ENCODE results near the gene SENP7. TPM values are rescaled to one million over a fixed set of nuclear protein-coding genes. Genes with fewer than 3 reads are reported as not detected.

SENP7 gene
- total and polyA plus RNA-seq, 11 donors, result 5.3 to 12.0 (median 8.2) TPM

GRCh38 chr3:101391413-101391950, 121.5 kb downstream of the SENP7 start:
- peaks cover 0 to 22% (median 0%) of the 10 kb centered on the region in 9 donors for H3K36me3 ChIP-seq
- TF ChIP-seq CTCF (IDR thresholded peaks at IDR 0.05), result no peak
- no peak overlapping the region for H3K27ac ChIP-seq
- DNase-seq (no peak), ATAC-seq (no peak)
- no peaks in the 10 kb centered on the region for H3K27me3 ChIP-seq
- WGBS, 4 donors, result 83 to 97% (median 86%) methylated on average over 1 of the region's 1 CpG
- H3K4me1 ChIP-seq, result peaks cover 0 to 12% (median 4%) of the 10 kb centered on the region in 12 donors
- H3K9me3 ChIP-seq, result peaks cover 0 to 75% (median 21%) of the 10 kb centered on the region in 12 donors
- no peak overlapping the region for H3K4me3 ChIP-seq
- intact Hi-C loops (cut with DNase I), result no loop called here

- intact Hi-C loops (cut with DNase I), result loop anchor here in 3 of 10 donors (10.0 kb wide), 4 partner anchors 154 to 644 kb away; no protein-coding TSS in a partner anchor
- H3K27me3 ChIP-seq, result no peaks in the 10 kb centered on the region
- TF ChIP-seq CTCF (IDR thresholded peaks at IDR 0.05), result no peak
- TF ChIP-seq POLR2A (IDR thresholded peaks at IDR 0.05), result no peak
- H3K36me3 ChIP-seq, result peaks cover 0 to 21% (median 0%) of the 10 kb centered on the region in 9 donors
- H3K9me3 ChIP-seq, result peaks cover 0 to 58% (median 21%) of the 10 kb centered on the region in 12 donors
- no peak overlapping the region for H3K27ac ChIP-seq
- DNase-seq, result no peak
- H3K4me1 ChIP-seq, result peaks cover 0 to 27% (median 12%) of the 10 kb centered on the region in 12 donors
- H3K4me3 ChIP-seq, result no peak overlapping the region
- no peak for ATAC-seq
Observed at GRCh38 chr3:101388706-101389105, 124.3 kb downstream of the SENP7 start.

DNA sequence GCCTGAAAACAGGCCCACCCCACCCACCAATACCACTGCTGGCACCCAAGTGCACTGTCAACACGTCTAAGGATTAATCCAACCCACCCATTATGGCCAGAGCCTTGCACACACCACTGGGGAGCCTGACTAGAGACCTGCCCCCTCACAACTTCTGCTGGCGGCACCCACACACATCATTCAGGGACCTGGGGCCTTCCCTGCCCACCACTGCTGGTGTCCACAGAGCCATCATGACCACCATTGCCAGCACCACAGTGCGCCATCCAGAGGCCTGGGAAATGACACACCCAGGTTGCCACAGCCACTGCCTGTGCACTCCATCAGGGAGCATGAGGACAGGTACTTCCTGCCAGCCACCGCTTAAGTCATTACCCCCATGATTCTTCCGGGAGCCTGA, 125.7 kb downstream of the SENP7 start:
- TF ChIP-seq POLR2A (IDR thresholded peaks at IDR 0.05) (no peak), CTCF (IDR thresholded peaks at IDR 0.05) (no peak)
- peaks cover 0 to 44% (median 15%) of the 10 kb centered on the region in 12 donors for H3K9me3 ChIP-seq
- ATAC-seq (no peak), DNase-seq (no peak)
- WGBS, 4 donors, result 91 to 96% (median 94%) methylated on average over 4 to 5 of the region's 5 CpGs
- no peak overlapping the region for H3K4me3 ChIP-seq
- intact Hi-C loops (cut with DNase I), result loop anchor here in 3 of 10 donors (10.0 kb wide), 4 partner anchors 153 to 643 kb away; no protein-coding TSS in a partner anchor
- H3K27me3 ChIP-seq, result no peaks in the 10 kb centered on the region
- peaks cover 0 to 9% (median 0%) of the 10 kb centered on the region in 9 donors for H3K36me3 ChIP-seq
- H3K27ac ChIP-seq, result no peak overlapping the region
- peaks cover 0 to 33% (median 12%) of the 10 kb centered on the region in 12 donors for H3K4me1 ChIP-seq

- no peak for DNase-seq
- no peaks in the 10 kb centered on the region for H3K27me3 ChIP-seq
- intact Hi-C loops (cut with DNase I), result loop anchor here in 5 of 10 donors (5.0 to 10.0 kb wide), 6 partner anchors 150 to 640 kb away; no protein-coding TSS in a partner anchor
Observed at GRCh38 chr3:101384426-101384825, 128.6 kb downstream of the SENP7 start.

More at GRCh38 chr3:101384426-101384825, 128.6 kb downstream of the SENP7 start:
- no peak for ATAC-seq
- H3K4me3 ChIP-seq, result no peak overlapping the region
- TF ChIP-seq CTCF (IDR thresholded peaks at IDR 0.05) (no peak), POLR2A (IDR thresholded peaks at IDR 0.05) (no peak)
- H3K36me3 ChIP-seq, result peaks cover 0 to 8% (median 0%) of the 10 kb centered on the region in 9 donors
- H3K27ac ChIP-seq, result no peak overlapping the region
- H3K4me1 ChIP-seq, result peaks cover 0 to 37% (median 12%) of the 10 kb centered on the region in 12 donors
- 97 to 98% (median 98%) methylated on average over 8 to 10 of the region's 10 CpGs for WGBS, 4 donors
- H3K9me3 ChIP-seq, result peaks cover 0 to 19% (median 12%) of the 10 kb centered on the region in 12 donors

Measured in heart left ventricle (tissue), 16 donors.